Loucy (cell line): ENCODE data around the gene CHD6.

Experiments
- H2AFZ ChIP-seq: fragments of 200-600 bp; sonication (generic); 2 replicates; pipeline ENCODE4 v1.6.0; 2016; ENCODE audit warnings: antibody characterized with exemption, mild to moderate bottlenecking, low read length, moderate library complexity
- H3F3A ChIP-seq: fragments of 200-600 bp; 2 replicates; pipeline ENCODE4 v1.6.0; 2016; ENCODE audit warnings: antibody characterized with exemption, low read depth, mild to moderate bottlenecking
- H3K27me3 ChIP-seq: fragments of 200-600 bp; sonication (generic); 2 replicates; pipeline ENCODE4 v1.6.1; 2014; ENCODE audit warnings: low read length, mild to moderate bottlenecking; ENCODE audit not compliant: insufficient read depth, poor library complexity, severe bottlenecking
- H3K36me3 ChIP-seq: fragments of 200-600 bp; sonication (generic); 2 replicates; pipeline ENCODE4 v1.6.1; 2016; ENCODE audit warnings: low read length; ENCODE audit not compliant: insufficient read depth
- H3K4me1 ChIP-seq: fragments of 200-600 bp; sonication (generic); 2 replicates; pipeline ENCODE4 v1.5.1; 2014; ENCODE audit warnings: low read length, mild to moderate bottlenecking; ENCODE audit not compliant: insufficient read depth, poor library complexity, severe bottlenecking
- H3K4me2 ChIP-seq: fragments of 200-600 bp; sonication (generic); 2 replicates; pipeline ENCODE4 v1.6.0; 2014; ENCODE audit warnings: antibody characterized with exemption, low read length, low read depth, mild to moderate bottlenecking; ENCODE audit not compliant: poor library complexity, severe bottlenecking
- H3K4me3 ChIP-seq: fragments of 200-600 bp; sonication (generic); 2 replicates; pipeline ENCODE4 v1.5.1; 2014; ENCODE audit warnings: low read length, mild to moderate bottlenecking, mixed read lengths; ENCODE audit not compliant: poor library complexity, severe bottlenecking
- H3K79me2 ChIP-seq: fragments of 200-600 bp; sonication (generic); 2 replicates; pipeline ENCODE4 v1.6.1; 2014; ENCODE audit warnings: low read length; ENCODE audit not compliant: insufficient read depth
- H3K9ac ChIP-seq: fragments of 200-600 bp; sonication (generic); 2 replicates; pipeline ENCODE4 v1.6.0; 2014; ENCODE audit warnings: mild to moderate bottlenecking, low read depth, low read length, moderate library complexity; ENCODE audit not compliant: poor library complexity, severe bottlenecking
- H3K9me2 ChIP-seq: fragments of 200-600 bp; sonication (generic); replicated peaks from 2 replicates; pipeline ENCODE4 v1.6.1; 2016; ENCODE audit warnings: low read depth, low read length, mixed read lengths
- H3K9me3 ChIP-seq: fragments of 200-600 bp; sonication (generic); 2 replicates; pipeline ENCODE4 v1.6.1; 2014; ENCODE audit warnings: mild to moderate bottlenecking, antibody characterized with exemption, low read length, low read depth; ENCODE audit not compliant: insufficient read depth
- H4K20me1 ChIP-seq: fragments of 200-600 bp; sonication (generic); 2 replicates; pipeline ENCODE4 v1.6.0; 2014; ENCODE audit warnings: antibody characterized with exemption, low read length, mild to moderate bottlenecking; ENCODE audit not compliant: insufficient read depth, poor library complexity, severe bottlenecking
- EZH2phosphoT487 ChIP-seq: fragments of 200-600 bp; IDR thresholded peaks from 2 replicates; pipeline ENCODE4 v1.6.1; 2018; ENCODE audit warnings: antibody characterized with exemption, mild to moderate bottlenecking, moderate library complexity, borderline replicate concordance
- TF ChIP-seq, protein P1 (sequence below): fragments of 200-600 bp; sonication (generic); conservative IDR thresholded peaks from 2 replicates; pipeline ENCODE4 v1.5.1; 2014; ENCODE audit warnings: mild to moderate bottlenecking, antibody characterized with exemption, low read length

The CHD6 gene

DNA sequence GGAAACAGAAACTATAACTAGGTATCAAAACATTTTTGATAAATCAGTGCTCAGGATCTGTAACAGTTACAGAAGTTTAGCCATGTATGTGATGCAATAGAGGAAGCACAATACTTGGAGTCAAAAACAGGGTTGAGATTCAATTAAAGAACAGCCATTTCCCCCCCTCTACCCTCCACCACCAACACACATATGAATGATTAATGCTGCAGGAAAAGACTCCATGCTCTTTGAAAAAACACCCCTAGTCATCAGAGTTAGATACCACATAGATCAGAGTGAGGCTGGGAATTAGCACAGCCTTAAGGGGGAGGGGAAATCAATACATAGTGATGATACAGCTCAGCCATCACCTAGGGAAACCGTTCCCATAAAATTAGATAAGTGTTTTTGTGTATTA, 142.7 kb downstream of the CHD6 start:
- H3K27me3 ChIP-seq, result no peaks in the 10 kb centered on the region
- H3K36me3 ChIP-seq, result peaks cover 34% of the 10 kb centered on the region; the same call in 1 of the 2 replicates
- no peaks in the 10 kb centered on the region for H3K79me2 ChIP-seq
- H3K4me2 ChIP-seq, result no peak overlapping the region
- no peak overlapping the region for H3K9ac ChIP-seq
- no peaks in the 10 kb centered on the region for H4K20me1 ChIP-seq
- no peaks in the 10 kb centered on the region for H3K9me3 ChIP-seq
- H3F3A ChIP-seq, result no peaks in the 10 kb centered on the region; the same call in 1 of the 2 replicates
- H3K4me3 ChIP-seq, result no peak overlapping the region
- no peaks in the 10 kb centered on the region for H3K9me2 ChIP-seq
- H2AFZ ChIP-seq, result no peak overlapping the region
- peaks cover 9% of the 10 kb centered on the region for H3K4me1 ChIP-seq
- no peak for TF ChIP-seq EZH2phosphoT487
- TF ChIP-seq, protein P1, sequence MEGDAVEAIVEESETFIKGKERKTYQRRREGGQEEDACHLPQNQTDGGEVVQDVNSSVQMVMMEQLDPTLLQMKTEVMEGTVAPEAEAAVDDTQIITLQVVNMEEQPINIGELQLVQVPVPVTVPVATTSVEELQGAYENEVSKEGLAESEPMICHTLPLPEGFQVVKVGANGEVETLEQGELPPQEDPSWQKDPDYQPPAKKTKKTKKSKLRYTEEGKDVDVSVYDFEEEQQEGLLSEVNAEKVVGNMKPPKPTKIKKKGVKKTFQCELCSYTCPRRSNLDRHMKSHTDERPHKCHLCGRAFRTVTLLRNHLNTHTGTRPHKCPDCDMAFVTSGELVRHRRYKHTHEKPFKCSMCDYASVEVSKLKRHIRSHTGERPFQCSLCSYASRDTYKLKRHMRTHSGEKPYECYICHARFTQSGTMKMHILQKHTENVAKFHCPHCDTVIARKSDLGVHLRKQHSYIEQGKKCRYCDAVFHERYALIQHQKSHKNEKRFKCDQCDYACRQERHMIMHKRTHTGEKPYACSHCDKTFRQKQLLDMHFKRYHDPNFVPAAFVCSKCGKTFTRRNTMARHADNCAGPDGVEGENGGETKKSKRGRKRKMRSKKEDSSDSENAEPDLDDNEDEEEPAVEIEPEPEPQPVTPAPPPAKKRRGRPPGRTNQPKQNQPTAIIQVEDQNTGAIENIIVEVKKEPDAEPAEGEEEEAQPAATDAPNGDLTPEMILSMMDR, result no peak

DNA sequence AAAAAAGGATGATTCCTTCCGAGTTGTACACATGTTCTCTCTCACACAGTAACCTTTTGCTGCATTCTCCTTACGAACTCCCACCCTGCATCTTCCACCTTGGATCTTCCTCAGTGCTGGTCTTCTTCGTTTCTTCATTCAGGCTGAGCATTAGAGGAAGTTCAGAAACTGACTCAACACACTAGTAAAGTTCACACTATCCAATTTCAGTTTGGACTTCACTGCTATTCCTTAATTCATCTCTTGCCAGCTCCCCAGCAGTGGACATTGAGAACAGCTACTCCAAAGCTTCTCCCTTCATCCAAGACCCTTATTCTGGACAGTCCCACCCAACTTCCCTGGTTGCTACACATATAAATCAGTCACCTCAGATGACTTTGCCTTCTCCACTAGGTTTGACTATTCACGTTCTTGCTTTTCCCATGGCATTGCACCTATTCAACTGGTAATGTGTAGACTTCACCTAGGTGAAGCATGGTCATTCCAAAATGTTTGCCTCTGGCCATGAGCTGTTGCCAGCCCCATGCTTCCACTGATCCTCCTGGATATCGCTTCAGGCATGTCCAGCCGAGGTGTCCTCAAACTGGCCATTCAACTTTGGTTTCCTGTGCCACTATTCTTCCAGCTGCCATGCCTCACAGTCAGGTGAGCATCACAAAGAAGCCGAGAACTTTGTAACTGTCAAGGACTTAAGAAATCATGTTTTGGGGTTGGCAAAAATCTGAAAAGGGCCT, 147.6 kb downstream of the CHD6 start:
- no peaks in the 10 kb centered on the region for H3K79me2 ChIP-seq
- TF ChIP-seq EZH2phosphoT487, result no peak
- H3F3A ChIP-seq, result no peaks in the 10 kb centered on the region
- no peaks in the 10 kb centered on the region for H3K9me2 ChIP-seq
- H3K27me3 ChIP-seq, result no peaks in the 10 kb centered on the region
- no peaks in the 10 kb centered on the region for H3K9me3 ChIP-seq
- H2AFZ ChIP-seq, result no peak overlapping the region
- H3K9ac ChIP-seq, result no peak overlapping the region
- H3K4me1 ChIP-seq, result no peaks in the 10 kb centered on the region
- H3K4me3 ChIP-seq, result no peak overlapping the region
- no peak overlapping the region for H3K4me2 ChIP-seq
- H3K36me3 ChIP-seq, result peaks cover 55% of the 10 kb centered on the region; the same call in 1 of the 2 replicates
- H4K20me1 ChIP-seq, result no peaks in the 10 kb centered on the region

DNA sequence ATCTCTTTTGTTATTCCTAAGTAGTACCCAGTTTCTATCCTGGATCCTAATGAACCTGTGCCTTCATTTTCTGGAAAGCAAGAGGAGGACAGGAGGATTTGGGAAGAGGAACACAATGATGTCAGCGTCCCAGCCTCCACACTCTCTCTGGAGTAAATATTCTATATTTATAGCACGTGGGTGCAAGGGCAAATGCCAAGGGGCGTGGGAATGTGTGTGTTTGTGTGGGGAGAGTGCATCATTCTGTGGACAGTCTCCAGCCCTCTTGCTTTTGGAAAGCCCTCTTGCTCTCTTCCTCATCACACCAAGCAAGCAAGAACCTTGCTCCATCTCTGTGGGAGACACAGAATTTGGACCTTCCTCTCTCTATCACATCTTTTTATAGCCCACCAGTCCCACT, 148.3 kb downstream of the CHD6 start:
- Histone ChIP-seq H3K4me1 (no peaks in the 10 kb centered on the region), H3K27me3 (no peaks in the 10 kb centered on the region), H3K9me2 (no peaks in the 10 kb centered on the region), H2AFZ (no peak overlapping the region), H3K4me2 (no peak overlapping the region), H3K9ac (no peak overlapping the region), H4K20me1 (no peaks in the 10 kb centered on the region), H3F3A (no peaks in the 10 kb centered on the region), H3K36me3 (peaks cover 55% of the 10 kb centered on the region; the same call in 1 of the 2 replicates), H3K79me2 (no peaks in the 10 kb centered on the region), H3K9me3 (no peaks in the 10 kb centered on the region), H3K4me3 (no peak overlapping the region)
- no peak for TF ChIP-seq EZH2phosphoT487
- TF ChIP-seq, protein P1, result no peak
